Pancreas (tissue), 10 donors: ENCODE data around the gene TLE1. TPM values are rescaled to one million over a fixed set of nuclear protein-coding genes. Genes with fewer than 3 reads are reported as not detected.

Experiments used
- ATAC-seq, 4 donors: fragments of 200-7000 bp; cut with Tn5 transposase; one replicate each; pipeline versions ENCODE4 v1.8.0 to v1.9.1; 2020; ENCODE audit warnings: mild to moderate bottlenecking in 4 of 4, moderate library complexity in 4 of 4
- DNase-seq, 6 donors: peaks; one replicate each; pipeline ENCODE4 v3.0.0-alpha.2; 2020
- FAIRE-seq: peaks from 2 replicates; lab custom pipeline; 2012; peaks lifted over from hg19 to GRCh38; lab: Jason Lieb, UNC
- H3K27ac ChIP-seq, 4 donors: fragments of 200-600 bp; sonication (generic); 1 replicate in 3 of 4; 2 replicates in 1 of 4; pipeline versions ENCODE4 v1.5.0 to v1.8.0; 2020
- H3K27me3 ChIP-seq, 4 donors: fragments of 200-600 bp; one replicate each; pipeline ENCODE4 v1.8.0; 2021
- H3K36me3 ChIP-seq, 3 donors: fragments of 200-600 bp; sonication (generic) in 1 of 3; one replicate each; pipeline versions ENCODE4 v1.5.0 to v1.8.0; 2020 to 2021
- H3K4me1 ChIP-seq, 3 donors: fragments of 200-600 bp; one replicate each; pipeline ENCODE4 v1.8.0; 2021
- H3K4me3 ChIP-seq, 4 donors: fragments of 200-600 bp; sonication (generic) in 2 of 4; one replicate each; pipeline versions ENCODE4 v1.5.0 to v1.8.0; 2020 to 2021
- H3K9me3 ChIP-seq, 4 donors: fragments of 200-600 bp; one replicate each; pipeline ENCODE4 v1.8.0; 2021
- CTCF ChIP-seq, 4 donors: fragments of 200-600 bp; sonication (generic) in 3 of 4; IDR thresholded peaks; one replicate each; pipeline versions ENCODE4 v1.5.0 to v1.8.0; 2021; ENCODE audit warnings: antibody characterized with exemption in 4 of 4
- WGBS, 2 donors: extraction: QIAGEN DNeasy Blood & Tissue Kit; methylation state at CpG; one replicate each; pipeline ENCODE4 v1.1.7; 2013; 5-methylcytosine and 5-hydroxymethylcytosine counted together
- intact Hi-C, 3 donors: fragments of 100-400 bp; cut with DNase I; formaldehyde crosslinking; loops; one replicate each; pipeline versions ENCODE4 v1.11.1 to v1.14.2; 2022
- polyA plus RNA-seq, 2 donors: library from polyadenylated mRNA; stranded (reverse); fragments of 200-250 nt; gene quantifications; one replicate each; pipeline ENCODE4 v1.2.3, GENCODE V29; 2013
- total RNA-seq, 6 donors: library from RNA; stranded (reverse); fragmentation: NEBNext Ultra II Directional in 4 of 6; extraction: Animal tissue kit (Norgen Biotek cat#: 25700) in 4 of 6; gene quantifications; one replicate each; pipeline versions ENCODE4 v1.2.1 to v1.2.4, GENCODE V29; 2021 to 2023
- donor health status: healthy with polysubstance abuse.
- donor health status: DM: no; HTN: no; CAD: no; lungs with moderate emphysema.
- donor health status: DM: no; HTN: no; CAD: no.
- donor health status: control.
- donor health status: control.
- donor health status: Bipolar disorder and iron deficiency.
- donor health status: DM: yes; HTN: yes; CAD: no.
- donor health status: DM: no; HTN: no; CAD: no.
- donor health status: DM: no; HTN: no; CAD: no.
- donor health status: DM: yes; HTN: yes; CAD: no.

The TLE1 gene
- total and polyA plus RNA-seq, 8 donors: 15.1 to 38.9 (median 28.4) TPM

GRCh38 chr9:81566074-81566698, 123.2 kb downstream of the TLE1 start:
- H3K27ac ChIP-seq: no peak overlapping the region
- no peaks in the 10 kb centered on the region for H3K36me3 ChIP-seq
- no peak for DNase-seq
- no peak for FAIRE-seq
- ATAC-seq: no peak
- H3K9me3 ChIP-seq: no peaks in the 10 kb centered on the region
- H3K27me3 ChIP-seq: no peaks in the 10 kb centered on the region
- WGBS, 2 donors: 94 to 98% methylated on average over 5 of the region's 5 CpGs
- no peak overlapping the region for H3K4me3 ChIP-seq
- intact Hi-C loops: no loop called here
- no peak for TF ChIP-seq CTCF (IDR thresholded peaks at IDR 0.05)
- peaks cover 0 to 10% (median 2%) of the 10 kb centered on the region in 3 donors for H3K4me1 ChIP-seq

- no peak for FAIRE-seq
- intact Hi-C loops: no loop called here
- Histone ChIP-seq H3K9me3 (no peaks in the 10 kb centered on the region), H3K36me3 (no peaks in the 10 kb centered on the region), H3K27ac (no peak overlapping the region), H3K4me1 (peaks cover 0 to 10% (median 3%) of the 10 kb centered on the region in 3 donors), H3K27me3 (no peaks in the 10 kb centered on the region), H3K4me3 (no peak overlapping the region)
- TF ChIP-seq CTCF (IDR thresholded peaks at IDR 0.05): no peak
- 100% methylated on average over 1 of the region's 1 CpG for WGBS, 2 donors
- no peak for DNase-seq
- ATAC-seq: peak in 1 of 4 donors; percentile 22
Observed at GRCh38 chr9:81565609-81566008, 123.7 kb downstream of the TLE1 start.

- FAIRE-seq (peak; percentile 49), ATAC-seq (peak; percentile 81 to 88 (median 82)), DNase-seq (peak in 1 of 6 donors; percentile 12)
- Histone ChIP-seq H3K9me3 (no peaks in the 10 kb centered on the region), H3K27ac (no peak overlapping the region), H3K36me3 (no peaks in the 10 kb centered on the region), H3K4me3 (no peak overlapping the region), H3K27me3 (no peaks in the 10 kb centered on the region), H3K4me1 (peaks cover 0 to 10% (median 3%) of the 10 kb centered on the region in 3 donors)
- 34 to 41% methylated on average over 4 of the region's 4 CpGs for WGBS, 2 donors
- intact Hi-C loops: no loop called here
- TF ChIP-seq CTCF (IDR thresholded peaks at IDR 0.05): no peak
Observed at GRCh38 chr9:81565144-81565543, 124.2 kb downstream of the TLE1 start.

GRCh38 chr9:81564632-81565031, 124.7 kb downstream of the TLE1 start:
- no peaks in the 10 kb centered on the region for H3K9me3 ChIP-seq
- no peak overlapping the region for H3K4me3 ChIP-seq
- H3K27me3 ChIP-seq: no peaks in the 10 kb centered on the region
- ATAC-seq: no peak
- DNase-seq: no peak
- FAIRE-seq: no peak
- intact Hi-C loops: no loop called here
- H3K4me1 ChIP-seq: peaks cover 0 to 10% (median 3%) of the 10 kb centered on the region in 3 donors
- TF ChIP-seq CTCF (IDR thresholded peaks at IDR 0.05): no peak
- 87 to 89% methylated on average over 5 of the region's 5 CpGs for WGBS, 2 donors
- no peak overlapping the region for H3K27ac ChIP-seq
- H3K36me3 ChIP-seq: no peaks in the 10 kb centered on the region

GRCh38 chr9:81563739-81564138, 125.6 kb downstream of the TLE1 start:
- Histone ChIP-seq H3K9me3 (no peaks in the 10 kb centered on the region), H3K36me3 (no peaks in the 10 kb centered on the region), H3K27me3 (no peaks in the 10 kb centered on the region), H3K4me1 (peaks cover 6 to 18% (median 9%) of the 10 kb centered on the region in 3 donors), H3K27ac (no peak overlapping the region), H3K4me3 (no peak overlapping the region)
- intact Hi-C loops: no loop called here
- 87 to 89% methylated on average over 2 of the region's 2 CpGs for WGBS, 2 donors
- ATAC-seq: no peak
- no peak for DNase-seq
- no peak for TF ChIP-seq CTCF (IDR thresholded peaks at IDR 0.05)
- FAIRE-seq: no peak
